Suprapubic skin (tissue), 4 donors: ENCODE measurements around the gene RYK.
"Not testable (repeated sequence)": the region's sequence is repeated elsewhere in the genome, so short reads cannot be mapped to it uniquely, and the experiment has no call there.

ENCODE experiments used
- CTCF ChIP-seq, 2 donors: fragments of 200-600 bp in 1 of 2; fragments of 450-650 bp in 1 of 2; sonication (generic) in 1 of 2; IDR thresholded peaks; one replicate each; pipeline ENCODE4 v1.5.1; 2016 to 2019; ENCODE audit warnings: antibody characterized with exemption in 2 of 2, mild to moderate bottlenecking in 1 of 2, moderate library complexity in 1 of 2
- EP300 ChIP-seq: sonication (generic); formaldehyde crosslinking; IDR thresholded peaks from one replicate; pipeline ENCODE4 v1.6.1; 2017; ENCODE audit warnings: antibody characterized with exemption
- POLR2A ChIP-seq, 2 donors: fragments of 450-650 bp; IDR thresholded peaks; one replicate each; pipeline ENCODE4 v1.6.1; 2017; ENCODE audit warnings: antibody characterized with exemption in 2 of 2, mild to moderate bottlenecking in 2 of 2, moderate library complexity in 2 of 2
- POLR2AphosphoS5 ChIP-seq, 3 donors: sonication (generic); formaldehyde crosslinking; IDR thresholded peaks; one replicate each; pipeline ENCODE4 v1.6.1; 2017; ENCODE audit warnings: antibody characterized with exemption in 3 of 3

GRCh38 chr3:134275110-134275509, 24.5 kb upstream of the RYK start:
- not testable (repeated sequence) for TF ChIP-seq CTCF (IDR thresholded peaks at IDR 0.05); EP300; POLR2AphosphoS5 (IDR thresholded peaks at IDR 0.05); POLR2A (IDR thresholded peaks at IDR 0.05)
